Calu3 (cell line): Measurements from ENCODE around the gene KCNT2. TPM values are rescaled to one million over a fixed set of nuclear protein-coding genes. Genes with fewer than 3 reads are reported as not detected.

ENCODE experiments used
- BruUV-seq: library from RNA; stranded (reverse); fragments of 400-500 nt; replicated peaks from 2 replicates; lab custom pipeline; 2021; lab: Mats Ljungman, UMichigan
- CTCF ChIA-PET: fragments of 300-600 bp; sonication (Branson Sonifier 250); formaldehyde crosslinking; loops from one replicate; lab custom pipeline; 2022; ENCODE audit warnings: antibody characterized with exemption; lab: Charles Lee
- DNase-seq: peaks from one replicate; pipeline ENCODE4 v3.0.0; 2022
- H3K27ac Mint-ChIP-seq: one replicate; pipeline ENCODE4 v1.8.0; 2022; ENCODE audit warnings: mixed read lengths; ENCODE audit not compliant: unreplicated experiment
- H3K27me3 Mint-ChIP-seq: one replicate; pipeline ENCODE4 v1.8.0; 2022; ENCODE audit warnings: mixed read lengths; ENCODE audit not compliant: unreplicated experiment
- H3K36me3 Mint-ChIP-seq: one replicate; pipeline ENCODE4 v1.8.0; 2022; ENCODE audit warnings: mild to moderate bottlenecking, moderate library complexity, mixed read lengths; ENCODE audit not compliant: insufficient read depth, unreplicated experiment
- H3K4me1 Mint-ChIP-seq: one replicate; pipeline ENCODE4 v1.8.0; 2022; ENCODE audit warnings: mild to moderate bottlenecking, low read depth, mixed read lengths; ENCODE audit not compliant: unreplicated experiment
- H3K4me3 Mint-ChIP-seq: one replicate; pipeline ENCODE4 v1.8.0; 2022; ENCODE audit warnings: mild to moderate bottlenecking, low read depth, moderate library complexity, mixed read lengths; ENCODE audit not compliant: unreplicated experiment
- H3K9me3 Mint-ChIP-seq: one replicate; pipeline ENCODE4 v1.8.0; 2022; ENCODE audit warnings: low read depth, mixed read lengths; ENCODE audit not compliant: unreplicated experiment
- CTCF ChIP-seq: fragments of 200-600 bp; IDR thresholded peaks from one replicate; pipeline ENCODE4 v1.8.0; 2022; ENCODE audit warnings: antibody characterized with exemption; ENCODE audit not compliant: unreplicated experiment
- intact Hi-C: fragments of 100-400 bp; cut with micrococcal nuclease; formaldehyde crosslinking; loops from one replicate; pipeline ENCODE4 v1.10.0; 2022; ENCODE audit not compliant: unreplicated experiment
- total RNA-seq: library from RNA; stranded (reverse); gene quantifications from 2 replicates; pipeline ENCODE4 v1.2.3, GENCODE V29; 2022

Gene KCNT2
- total RNA-seq, 1 experiment from 2014 or later, result 3.3 TPM

GRCh38 chr1:196305216-196305615, 303.0 kb downstream of the KCNT2 start:
- H3K36me3 Mint-ChIP-seq, result no peaks in the 10 kb centered on the region
- H3K27me3 Mint-ChIP-seq, result no peaks in the 10 kb centered on the region
- H3K9me3 Mint-ChIP-seq, result no peaks in the 10 kb centered on the region
- BruUV-seq, result no TSS peak
- no peak overlapping the region for H3K27ac Mint-ChIP-seq
- CTCF ChIA-PET, result no interaction called here
- TF ChIP-seq CTCF, result no peak
- H3K4me1 Mint-ChIP-seq, result no peaks in the 10 kb centered on the region
- no peak overlapping the region for H3K4me3 Mint-ChIP-seq
- intact Hi-C loops, result loop anchor here (5.0 kb wide), 1 partner anchor 363 kb away; no protein-coding TSS in a partner anchor
- no peak for DNase-seq

- BruUV-seq, result no TSS peak
- Mint-ChIP-seq H3K27me3 (no peaks in the 10 kb centered on the region), H3K9me3 (no peaks in the 10 kb centered on the region), H3K4me1 (no peaks in the 10 kb centered on the region), H3K27ac (no peak overlapping the region), H3K36me3 (no peaks in the 10 kb centered on the region), H3K4me3 (no peak overlapping the region)
- intact Hi-C loops, result no loop called here
- CTCF ChIA-PET, result no interaction called here
- no peak for TF ChIP-seq CTCF
- no peak for DNase-seq
These were observed 305.3 kb downstream of the KCNT2 start for GRCh38 chr1:196302981-196303380.

GRCh38 chr1:196302420-196302819, 305.8 kb downstream of the KCNT2 start:
- intact Hi-C loops, result no loop called here
- no peak overlapping the region for H3K27ac Mint-ChIP-seq
- H3K4me1 Mint-ChIP-seq, result no peaks in the 10 kb centered on the region
- DNase-seq, result no peak
- no peak overlapping the region for H3K4me3 Mint-ChIP-seq
- no peaks in the 10 kb centered on the region for H3K36me3 Mint-ChIP-seq
- H3K9me3 Mint-ChIP-seq, result no peaks in the 10 kb centered on the region
- CTCF ChIA-PET, result no interaction called here
- BruUV-seq, result no TSS peak
- H3K27me3 Mint-ChIP-seq, result no peaks in the 10 kb centered on the region
- no peak for TF ChIP-seq CTCF

GRCh38 chr1:196295766-196296165, 312.5 kb downstream of the KCNT2 start:
- H3K27me3 Mint-ChIP-seq, result no peaks in the 10 kb centered on the region
- no peak for TF ChIP-seq CTCF
- no peaks in the 10 kb centered on the region for H3K9me3 Mint-ChIP-seq
- no peak for DNase-seq
- no peak overlapping the region for H3K4me3 Mint-ChIP-seq
- H3K36me3 Mint-ChIP-seq, result no peaks in the 10 kb centered on the region
- H3K27ac Mint-ChIP-seq, result no peak overlapping the region
- CTCF ChIA-PET, result no interaction called here
- BruUV-seq, result no TSS peak
- H3K4me1 Mint-ChIP-seq, result no peaks in the 10 kb centered on the region
- intact Hi-C loops, result no loop called here
